ENCODE measurements around the gene KRT10. TPM values are rescaled to one million over a fixed set of nuclear protein-coding genes. Genes with fewer than 3 reads are reported as not detected.

Gene KRT10
- polyA plus RNA-seq, 3 donors, result 9.7 to 79.1 (median 58.7) TPM

GRCh38 chr17:40830085-40830776 lies 7.8 kb upstream of the KRT10 start:
- Mint-ChIP-seq H3K36me3 (no peaks in the 10 kb centered on the region), H3K4me3 (no peak overlapping the region), H3K27ac (no peak overlapping the region), H3K9me3 (peaks cover 0 to 8% (median 3%) of the 10 kb centered on the region in 7 donors), H3K4me1 (no peaks in the 10 kb centered on the region), H3K27me3 (ENCODE audit: low read depth in 3 of 3) (peaks cover 8 to 17% (median 10%) of the 10 kb centered on the region in 3 donors)
- Histone ChIP-seq H3K9me3 (replicated peaks in 1 of 2; ENCODE audit: control insufficient read depth in 1 of 2, insufficient read depth in 1 of 2, low read length in 2 of 2) (no peaks in the 10 kb centered on the region), H3K27me3 (ENCODE audit: control insufficient read depth in 2 of 2, insufficient read depth in 2 of 2, low read length in 2 of 2) (peaks cover 5 to 8% of the 10 kb centered on the region in 2 donors), H4K20me1 (ENCODE audit: insufficient read depth, low read length) (no peaks in the 10 kb centered on the region), H3K36me3 (replicated peaks in 1 of 2; ENCODE audit: control insufficient read depth in 1 of 2, insufficient read depth in 2 of 2, low read length in 2 of 2) (no peaks in the 10 kb centered on the region), H2AFZ (ENCODE audit: insufficient read depth, low read depth, low read length, poor library complexity, severe bottlenecking) (no peak overlapping the region), H3K4me2 (replicated peaks; ENCODE audit: extremely low read depth, low read length, poor library complexity, severe bottlenecking) (no peak overlapping the region), H3K4me3 (replicated peaks in 1 of 3; ENCODE audit: low read depth in 2 of 3, low read length in 3 of 3) (no peak overlapping the region), H3K9ac (ENCODE audit: insufficient read depth, low read length, poor library complexity, severe bottlenecking) (no peak overlapping the region), H3K27ac (ENCODE audit: low read depth in 1 of 2, low read length in 2 of 2) (no peak overlapping the region), H3K79me2 (ENCODE audit: insufficient read depth, low read length) (no peaks in the 10 kb centered on the region), H3K4me1 (ENCODE audit: control insufficient read depth in 1 of 2, insufficient read depth in 2 of 2, low read length in 2 of 2) (no peaks in the 10 kb centered on the region)
- intact Hi-C loops (cut with micrococcal nuclease), result no loop called here
- TF ChIP-seq CTCF (IDR thresholded peaks at IDR 0.05), result no peak
- WGBS (ENCODE audit: insufficient coverage), result no CpG with 5 or more reads among the region's 2 CpGs
- DNase-seq, result no peak

- no peak overlapping the region for H3K27ac Mint-ChIP-seq
- Histone ChIP-seq H2AFZ (ENCODE audit: insufficient read depth, low read depth, low read length, poor library complexity, severe bottlenecking) (no peak overlapping the region), H3K36me3 (replicated peaks in 1 of 2; ENCODE audit: control insufficient read depth in 1 of 2, insufficient read depth in 2 of 2, low read length in 2 of 2) (no peaks in the 10 kb centered on the region), H3K79me2 (ENCODE audit: insufficient read depth, low read length) (no peaks in the 10 kb centered on the region), H3K9ac (ENCODE audit: insufficient read depth, low read length, poor library complexity, severe bottlenecking) (no peak overlapping the region), H3K4me2 (replicated peaks; ENCODE audit: extremely low read depth, low read length, poor library complexity, severe bottlenecking) (no peak overlapping the region), H3K27ac (ENCODE audit: low read depth in 1 of 2, low read length in 2 of 2) (no peak overlapping the region), H3K27me3 (ENCODE audit: control insufficient read depth in 2 of 2, insufficient read depth in 2 of 2, low read length in 2 of 2) (peaks cover 5 to 9% of the 10 kb centered on the region in 2 donors), H4K20me1 (ENCODE audit: insufficient read depth, low read length) (no peaks in the 10 kb centered on the region), H3K4me3 (replicated peaks in 1 of 3; ENCODE audit: low read depth in 2 of 3, low read length in 3 of 3) (no peak overlapping the region), H3K9me3 (replicated peaks in 1 of 2; ENCODE audit: control insufficient read depth in 1 of 2, insufficient read depth in 1 of 2, low read length in 2 of 2) (no peaks in the 10 kb centered on the region), H3K4me1 (ENCODE audit: control insufficient read depth in 1 of 2, insufficient read depth in 2 of 2, low read length in 2 of 2) (no peaks in the 10 kb centered on the region)
- H3K36me3 Mint-ChIP-seq, result no peaks in the 10 kb centered on the region
- no peaks in the 10 kb centered on the region for H3K4me1 Mint-ChIP-seq
- H3K27me3 Mint-ChIP-seq (ENCODE audit: low read depth in 3 of 3), result peaks cover 12 to 26% (median 18%) of the 10 kb centered on the region in 3 donors
- H3K9me3 Mint-ChIP-seq, result peaks cover 2 to 8% (median 4%) of the 10 kb centered on the region in 7 donors
- no peak for TF ChIP-seq CTCF (IDR thresholded peaks at IDR 0.05)
- H3K4me3 Mint-ChIP-seq, result peak overlapping the region in 1 of 2 donors; percentile 37
- DNase-seq, result no peak
- WGBS (ENCODE audit: insufficient coverage), result no CpG with 5 or more reads among the region's 4 CpGs
- intact Hi-C loops (cut with micrococcal nuclease), result no loop called here
Observed at GRCh38 chr17:40828454-40829044, 6.1 kb upstream of the KRT10 start.
